Tibial nerve (tissue), 4 donors: ENCODE measurements around the gene ROS1.

Experiments used
- CTCF ChIP-seq, 5 experiments: fragments of 200-600 bp in 3 of 5; fragments of 450-650 bp in 2 of 5; sonication (generic) in 3 of 5; IDR thresholded peaks; one replicate each; pipeline ENCODE4 v1.5.1; 2016 to 2019; ENCODE audit warnings: antibody characterized with exemption in 5 of 5, mild to moderate bottlenecking in 3 of 5, moderate library complexity in 2 of 5
- EP300 ChIP-seq, 2 donors: sonication (generic); formaldehyde crosslinking; IDR thresholded peaks; one replicate each; pipeline ENCODE4 v1.6.1; 2017; ENCODE audit warnings: antibody characterized with exemption in 2 of 2, mild to moderate bottlenecking in 1 of 2
- POLR2A ChIP-seq, 2 donors: fragments of 450-650 bp; IDR thresholded peaks; one replicate each; pipeline ENCODE4 v1.6.1; 2017; ENCODE audit warnings: antibody characterized with exemption in 2 of 2, mild to moderate bottlenecking in 2 of 2, moderate library complexity in 2 of 2

- TF ChIP-seq CTCF (IDR thresholded peaks at IDR 0.05) (no peak), POLR2A (IDR thresholded peaks at IDR 0.05) (no peak), EP300 (IDR thresholded peaks at IDR 0.05) (no peak)
Measured at GRCh38 chr6:117351521-117351920, 74.2 kb downstream of the ROS1 start.
